ENCODE measurements around the gene ZNF780A. TPM values are rescaled to one million over a fixed set of nuclear protein-coding genes. Genes with fewer than 3 reads are reported as not detected.
A peak's percentile ranks its signal among the peaks of the same experiment; 100 is the strongest.

The ZNF780A gene
- total RNA-seq, 1 experiment from 2014 or later: 31.9 TPM

GRCh38 chr19:40093416-40093815 is 2.7 kb upstream of the ZNF780A start:
- peaks cover 14% of the 10 kb centered on the region for H3K4me1 ChIP-seq (ENCODE audit: low read length)
- peaks cover 28% of the 10 kb centered on the region for H3K79me2 ChIP-seq (ENCODE audit: low read length)
- H3K4me3 ChIP-seq (ENCODE audit: low read length): no peak overlapping the region
- H3K9me3 ChIP-seq (ENCODE audit: low read length): peaks cover 4% of the 10 kb centered on the region; the same call in 1 of the 2 replicates
- no peak for DNase-seq
- no peak overlapping the region for H3K4me2 ChIP-seq (ENCODE audit: low read depth, low read length, poor library complexity, severe bottlenecking)
- peaks cover 9% of the 10 kb centered on the region for H3K36me3 ChIP-seq (ENCODE audit: insufficient read depth, low read length)
- H4K20me1 ChIP-seq (ENCODE audit: insufficient read depth, low read depth, low read length): no peaks in the 10 kb centered on the region
- no peak overlapping the region for H2AFZ ChIP-seq (ENCODE audit: low read length)
- no peaks in the 10 kb centered on the region for H3K9me2 ChIP-seq (replicated peaks; ENCODE audit: insufficient read depth, low read length)
- H3K27ac ChIP-seq (ENCODE audit: low read length): no peak overlapping the region
- no peak overlapping the region for H3K9ac ChIP-seq (ENCODE audit: low read length)
- H3K27me3 ChIP-seq (ENCODE audit: low read length): no peaks in the 10 kb centered on the region

GRCh38 chr19:40091205-40092129 is 724 bp upstream of the ZNF780A start:
- Histone ChIP-seq H3K27me3 (ENCODE audit: low read length) (no peaks in the 10 kb centered on the region), H3K9me2 (replicated peaks; ENCODE audit: insufficient read depth, low read length) (no peaks in the 10 kb centered on the region), H3K27ac (ENCODE audit: low read length) (peak overlapping the region; percentile 54), H3K9me3 (ENCODE audit: low read length) (peaks cover 7% of the 10 kb centered on the region; the same call in 1 of the 2 replicates), H3K9ac (ENCODE audit: low read length) (peak overlapping the region; percentile 82), H3K4me2 (ENCODE audit: low read depth, low read length, poor library complexity, severe bottlenecking) (peak overlapping the region; percentile 84), H2AFZ (ENCODE audit: low read length) (peak overlapping the region; percentile 98), H3K4me1 (ENCODE audit: low read length) (peaks cover 14% of the 10 kb centered on the region), H3K36me3 (ENCODE audit: insufficient read depth, low read length) (peaks cover 19% of the 10 kb centered on the region), H3K79me2 (ENCODE audit: low read length) (peaks cover 47% of the 10 kb centered on the region), H3K4me3 (ENCODE audit: low read length) (peak overlapping the region; percentile 76), H4K20me1 (ENCODE audit: insufficient read depth, low read depth, low read length) (no peaks in the 10 kb centered on the region)
- DNase-seq: no peak

- Histone ChIP-seq H3K9me2 (replicated peaks; ENCODE audit: insufficient read depth, low read length) (no peaks in the 10 kb centered on the region), H3K27me3 (ENCODE audit: low read length) (no peaks in the 10 kb centered on the region), H3K4me3 (ENCODE audit: low read length) (peak overlapping the region; percentile 76), H3K36me3 (ENCODE audit: insufficient read depth, low read length) (peaks cover 20% of the 10 kb centered on the region), H3K27ac (ENCODE audit: low read length) (no peak overlapping the region), H2AFZ (ENCODE audit: low read length) (no peak overlapping the region), H3K4me2 (ENCODE audit: low read depth, low read length, poor library complexity, severe bottlenecking) (peak overlapping the region; percentile 84), H3K79me2 (ENCODE audit: low read length) (peaks cover 58% of the 10 kb centered on the region), H3K4me1 (ENCODE audit: low read length) (peaks cover 14% of the 10 kb centered on the region), H3K9ac (ENCODE audit: low read length) (peak overlapping the region; percentile 82), H3K9me3 (ENCODE audit: low read length) (peaks cover 7% of the 10 kb centered on the region; the same call in 1 of the 2 replicates), H4K20me1 (ENCODE audit: insufficient read depth, low read depth, low read length) (no peaks in the 10 kb centered on the region)
- DNase-seq: no peak
Observed at GRCh38 chr19:40089462-40089861, 1.3 kb downstream of the ZNF780A start.

GRCh38 chr19:40088299-40089047 is 2.3 kb downstream of the ZNF780A start:
- H3K9me2 ChIP-seq (replicated peaks; ENCODE audit: insufficient read depth, low read length): no peaks in the 10 kb centered on the region
- peaks cover 7% of the 10 kb centered on the region; the same call in 1 of the 2 replicates for H3K9me3 ChIP-seq (ENCODE audit: low read length)
- peaks cover 58% of the 10 kb centered on the region for H3K79me2 ChIP-seq (ENCODE audit: low read length)
- H3K27ac ChIP-seq (ENCODE audit: low read length): no peak overlapping the region
- H3K4me1 ChIP-seq (ENCODE audit: low read length): peaks cover 14% of the 10 kb centered on the region
- no peaks in the 10 kb centered on the region for H3K27me3 ChIP-seq (ENCODE audit: low read length)
- H3K9ac ChIP-seq (ENCODE audit: low read length): no peak overlapping the region
- H3K4me2 ChIP-seq (ENCODE audit: low read depth, low read length, poor library complexity, severe bottlenecking): peak overlapping the region; percentile 84
- DNase-seq: no peak
- H3K4me3 ChIP-seq (ENCODE audit: low read length): no peak overlapping the region
- H2AFZ ChIP-seq (ENCODE audit: low read length): no peak overlapping the region
- peaks cover 26% of the 10 kb centered on the region for H3K36me3 ChIP-seq (ENCODE audit: insufficient read depth, low read length)
- H4K20me1 ChIP-seq (ENCODE audit: insufficient read depth, low read depth, low read length): no peaks in the 10 kb centered on the region

- H3K9me3 ChIP-seq (ENCODE audit: low read length): peaks cover 13% of the 10 kb centered on the region; the same call in 1 of the 2 replicates
- no peak for DNase-seq
- H2AFZ ChIP-seq (ENCODE audit: low read length): no peak overlapping the region
- H4K20me1 ChIP-seq (ENCODE audit: insufficient read depth, low read depth, low read length): no peaks in the 10 kb centered on the region
- no peak overlapping the region for H3K4me2 ChIP-seq (ENCODE audit: low read depth, low read length, poor library complexity, severe bottlenecking)
- no peak overlapping the region for H3K9ac ChIP-seq (ENCODE audit: low read length)
- peaks cover 46% of the 10 kb centered on the region for H3K79me2 ChIP-seq (ENCODE audit: low read length)
- no peak overlapping the region for H3K4me3 ChIP-seq (ENCODE audit: low read length)
- no peaks in the 10 kb centered on the region for H3K9me2 ChIP-seq (replicated peaks; ENCODE audit: insufficient read depth, low read length)
- H3K36me3 ChIP-seq (ENCODE audit: insufficient read depth, low read length): peaks cover 62% of the 10 kb centered on the region
- H3K4me1 ChIP-seq (ENCODE audit: low read length): peaks cover 8% of the 10 kb centered on the region
- H3K27ac ChIP-seq (ENCODE audit: low read length): no peak overlapping the region
- no peaks in the 10 kb centered on the region for H3K27me3 ChIP-seq (ENCODE audit: low read length)
Observed at GRCh38 chr19:40084948-40085347, 5.8 kb downstream of the ZNF780A start.

GRCh38 chr19:40081411-40081810 is 9.3 kb downstream of the ZNF780A start:
- Histone ChIP-seq H3K79me2 (ENCODE audit: low read length) (peaks cover 35% of the 10 kb centered on the region), H2AFZ (ENCODE audit: low read length) (no peak overlapping the region), H3K4me3 (ENCODE audit: low read length) (no peak overlapping the region), H3K4me1 (ENCODE audit: low read length) (no peaks in the 10 kb centered on the region), H3K4me2 (ENCODE audit: low read depth, low read length, poor library complexity, severe bottlenecking) (no peak overlapping the region), H4K20me1 (ENCODE audit: insufficient read depth, low read depth, low read length) (no peaks in the 10 kb centered on the region), H3K36me3 (ENCODE audit: insufficient read depth, low read length) (peaks cover 78% of the 10 kb centered on the region), H3K27me3 (ENCODE audit: low read length) (no peaks in the 10 kb centered on the region), H3K27ac (ENCODE audit: low read length) (no peak overlapping the region), H3K9ac (ENCODE audit: low read length) (no peak overlapping the region), H3K9me2 (replicated peaks; ENCODE audit: insufficient read depth, low read length) (no peaks in the 10 kb centered on the region), H3K9me3 (ENCODE audit: low read length) (peaks cover 40% of the 10 kb centered on the region)
- DNase-seq: no peak

GRCh38 chr19:40080289-40080688 is 10.5 kb downstream of the ZNF780A start:
- Histone ChIP-seq H3K9me2 (replicated peaks; ENCODE audit: insufficient read depth, low read length) (no peaks in the 10 kb centered on the region), H3K36me3 (ENCODE audit: insufficient read depth, low read length) (peaks cover 89% of the 10 kb centered on the region), H3K4me2 (ENCODE audit: low read depth, low read length, poor library complexity, severe bottlenecking) (no peak overlapping the region), H3K9ac (ENCODE audit: low read length) (no peak overlapping the region), H3K27ac (ENCODE audit: low read length) (no peak overlapping the region), H2AFZ (ENCODE audit: low read length) (no peak overlapping the region), H3K4me1 (ENCODE audit: low read length) (no peaks in the 10 kb centered on the region), H3K79me2 (ENCODE audit: low read length) (peaks cover 30% of the 10 kb centered on the region), H4K20me1 (ENCODE audit: insufficient read depth, low read depth, low read length) (no peaks in the 10 kb centered on the region), H3K27me3 (ENCODE audit: low read length) (no peaks in the 10 kb centered on the region), H3K9me3 (ENCODE audit: low read length) (peaks cover 46% of the 10 kb centered on the region), H3K4me3 (ENCODE audit: low read length) (no peak overlapping the region)
- DNase-seq: no peak

- no peak overlapping the region for H3K9ac ChIP-seq (ENCODE audit: low read length)
- DNase-seq: no peak
- H3K4me2 ChIP-seq (ENCODE audit: low read depth, low read length, poor library complexity, severe bottlenecking): no peak overlapping the region
- H3K4me3 ChIP-seq (ENCODE audit: low read length): no peak overlapping the region
- peaks cover 99% of the 10 kb centered on the region for H3K36me3 ChIP-seq (ENCODE audit: insufficient read depth, low read length)
- H2AFZ ChIP-seq (ENCODE audit: low read length): no peak overlapping the region
- H3K27ac ChIP-seq (ENCODE audit: low read length): no peak overlapping the region
- H3K4me1 ChIP-seq (ENCODE audit: low read length): no peaks in the 10 kb centered on the region
- H3K79me2 ChIP-seq (ENCODE audit: low read length): peaks cover 24% of the 10 kb centered on the region
- H4K20me1 ChIP-seq (ENCODE audit: insufficient read depth, low read depth, low read length): no peaks in the 10 kb centered on the region
- no peaks in the 10 kb centered on the region for H3K9me2 ChIP-seq (replicated peaks; ENCODE audit: insufficient read depth, low read length)
- no peaks in the 10 kb centered on the region for H3K27me3 ChIP-seq (ENCODE audit: low read length)
- H3K9me3 ChIP-seq (ENCODE audit: low read length): peaks cover 64% of the 10 kb centered on the region
Observed at GRCh38 chr19:40078377-40078776, 12.4 kb downstream of the ZNF780A start.

Data from Karpas-422 (cell line).